HG03135 (cell line): ENCODE results near the gene BCAS3.

Source experiments
- ATAC-seq: cut with Tn5 transposase; IDR thresholded peaks from one replicate; pipeline ENCODE4 v1.9.1; 2021; ENCODE audit warnings: mild to moderate bottlenecking, moderate library complexity; ENCODE audit not compliant: unreplicated experiment

The BCAS3 gene

GRCh38 chr17:61211236-61211635 is 533.6 kb downstream of the BCAS3 start:
- no peak for ATAC-seq

GRCh38 chr17:61212655-61213054 is 535.0 kb downstream of the BCAS3 start:
- no peak for ATAC-seq

GRCh38 chr17:61214753-61215152 is 537.1 kb downstream of the BCAS3 start:
- no peak for ATAC-seq

DNA sequence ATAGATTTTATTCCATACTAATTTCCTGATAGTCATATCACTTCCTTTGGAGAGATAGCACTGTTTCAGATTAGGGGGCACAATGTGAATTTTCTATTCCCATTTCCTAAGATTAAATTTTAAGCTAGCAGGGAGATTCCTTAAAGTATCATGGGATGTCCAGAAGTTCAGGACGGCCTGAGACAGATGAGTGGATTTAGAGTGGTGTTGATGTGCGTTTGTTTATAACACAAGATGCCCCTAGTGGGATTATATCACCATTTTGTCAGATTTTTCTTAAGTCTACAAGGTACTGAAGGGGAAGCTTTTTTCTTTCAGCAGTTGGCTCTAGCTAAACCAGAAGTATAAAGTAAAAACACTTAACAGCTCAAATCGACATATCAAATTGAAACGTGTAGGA is 538.4 kb downstream of the BCAS3 start:
- no peak for ATAC-seq

GRCh38 chr17:61217878-61218437 is 540.3 kb downstream of the BCAS3 start:
- ATAC-seq: no peak

GRCh38 chr17:61218438-61218837 is 540.8 kb downstream of the BCAS3 start:
- no peak for ATAC-seq

DNA sequence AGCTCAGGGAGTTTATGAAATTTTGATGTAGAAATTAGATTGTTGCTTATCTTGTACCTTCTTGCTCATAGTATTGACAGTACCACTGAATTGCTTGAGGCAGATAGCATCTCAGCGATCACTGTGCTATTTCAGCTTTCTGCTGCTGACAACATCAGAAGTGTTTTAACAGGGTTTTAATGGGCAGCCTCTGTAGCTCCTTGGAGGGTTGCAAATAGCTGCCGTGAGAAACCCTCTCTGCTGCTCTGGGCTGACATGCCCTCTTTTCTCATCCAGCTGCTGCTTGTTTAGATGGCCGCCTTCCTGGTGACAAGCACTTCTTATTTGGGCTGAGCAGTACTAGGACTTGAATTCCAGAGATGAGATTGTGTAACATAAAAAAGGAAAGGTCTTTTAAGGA is 541.8 kb downstream of the BCAS3 start:
- no peak for ATAC-seq

GRCh38 chr17:61221181-61221580 is 543.5 kb downstream of the BCAS3 start:
- ATAC-seq: no peak

DNA sequence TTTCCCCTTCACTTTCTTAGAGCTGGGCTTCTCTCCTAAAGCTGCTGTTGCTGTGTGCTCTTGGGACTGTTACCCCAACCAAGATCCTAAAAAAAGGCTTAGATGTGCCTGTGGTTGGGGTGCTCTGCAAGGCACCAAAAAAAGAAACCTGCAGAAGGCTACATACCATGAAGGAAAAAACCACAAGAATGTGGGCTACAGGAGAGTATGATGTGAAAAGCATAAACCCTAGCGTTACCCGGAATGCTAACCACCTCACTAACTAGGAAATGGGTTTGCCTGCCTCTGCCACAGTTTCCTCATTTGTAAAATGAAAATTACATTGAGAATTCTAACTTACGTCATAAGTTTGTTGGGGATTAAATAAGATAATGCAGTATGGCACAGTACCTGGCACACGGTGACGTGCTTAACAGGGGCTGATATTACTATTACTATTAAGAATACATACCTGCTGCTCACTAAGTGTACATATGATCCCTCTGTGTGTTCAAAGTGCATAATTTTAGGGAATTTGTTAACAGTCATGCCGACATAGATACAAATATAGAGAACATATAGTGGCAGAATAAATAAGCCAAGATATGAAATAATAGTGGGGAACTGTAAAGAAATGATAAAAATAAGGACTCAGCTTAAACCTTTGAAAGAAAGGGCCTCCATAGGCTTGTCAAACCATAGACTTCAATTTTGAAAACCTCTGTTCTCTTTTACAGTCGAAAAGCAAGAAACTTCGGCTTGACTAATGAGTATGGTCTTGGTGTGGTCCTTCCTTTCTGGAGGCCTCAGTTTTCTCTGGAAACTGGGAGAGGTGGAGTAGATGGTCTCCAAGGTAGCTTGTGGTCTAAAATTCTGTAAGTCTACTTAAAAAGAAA is 544.2 kb downstream of the BCAS3 start:
- ATAC-seq: no peak

DNA sequence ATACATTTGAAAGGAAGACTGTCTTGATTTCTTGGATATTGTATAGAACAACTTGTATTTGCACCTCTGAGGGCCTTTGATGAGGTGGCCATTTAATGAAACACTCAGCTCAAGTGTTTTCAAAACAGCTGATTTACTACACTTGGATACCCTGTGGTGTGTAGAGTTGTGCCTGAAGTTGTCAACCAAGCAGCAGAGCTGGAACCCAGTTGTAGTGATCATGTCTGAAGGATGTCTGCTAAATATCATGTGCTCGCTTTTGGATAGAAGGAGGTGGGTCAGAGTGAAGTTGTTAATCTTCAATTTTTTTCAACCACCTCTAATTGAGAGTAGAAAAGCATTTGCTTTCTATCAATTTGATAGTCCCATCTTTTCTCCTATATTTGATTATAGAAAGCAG is 546.1 kb downstream of the BCAS3 start:
- no peak for ATAC-seq

- no peak for ATAC-seq
These were observed 547.7 kb downstream of the BCAS3 start for GRCh38 chr17:61225178-61225882.

DNA sequence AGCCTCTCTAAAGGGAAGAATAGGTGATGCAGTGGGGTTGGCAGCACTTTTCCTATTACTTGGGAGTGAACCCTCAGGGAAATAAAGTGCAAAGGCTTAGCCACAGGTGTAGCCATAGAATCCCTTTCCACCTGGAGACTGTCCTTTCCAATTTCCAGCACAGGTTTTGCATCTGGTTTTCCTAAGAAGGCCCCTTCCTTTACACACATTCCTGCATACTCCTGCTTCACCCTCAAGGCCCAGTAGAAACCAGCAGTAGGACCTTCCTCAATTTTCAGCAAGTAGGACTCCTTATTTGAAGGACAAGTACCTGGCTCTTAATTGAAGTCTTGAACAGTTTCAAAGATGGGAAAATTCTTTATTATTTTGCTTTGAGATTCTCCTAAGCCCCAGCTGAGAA is 550.2 kb downstream of the BCAS3 start:
- no peak for ATAC-seq

DNA sequence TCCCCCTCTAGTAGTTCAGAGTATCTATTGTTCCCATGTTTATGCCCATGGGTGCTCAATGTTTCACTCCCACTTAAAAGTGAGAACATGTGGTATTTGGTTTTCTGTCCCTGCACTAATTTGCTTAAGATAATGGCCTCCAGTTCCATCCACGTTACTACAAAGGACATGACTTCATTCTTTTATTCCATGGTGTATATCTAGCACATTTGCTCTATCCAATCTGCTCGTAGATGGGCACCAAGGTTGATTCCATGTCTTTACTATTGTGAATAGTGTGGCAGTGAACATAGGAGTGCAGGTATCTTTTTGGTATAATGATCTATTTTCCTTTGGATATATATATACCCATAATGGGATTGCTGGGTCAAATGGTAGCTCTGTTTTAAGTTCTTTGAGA is 552.8 kb downstream of the BCAS3 start:
- no peak for ATAC-seq

- no peak for ATAC-seq
These were observed 553.5 kb downstream of the BCAS3 start for GRCh38 chr17:61230972-61231820.

GRCh38 chr17:61232871-61233270 is 555.2 kb downstream of the BCAS3 start:
- no peak for ATAC-seq

GRCh38 chr17:61233991-61234750 is 556.5 kb downstream of the BCAS3 start:
- no peak for ATAC-seq

DNA sequence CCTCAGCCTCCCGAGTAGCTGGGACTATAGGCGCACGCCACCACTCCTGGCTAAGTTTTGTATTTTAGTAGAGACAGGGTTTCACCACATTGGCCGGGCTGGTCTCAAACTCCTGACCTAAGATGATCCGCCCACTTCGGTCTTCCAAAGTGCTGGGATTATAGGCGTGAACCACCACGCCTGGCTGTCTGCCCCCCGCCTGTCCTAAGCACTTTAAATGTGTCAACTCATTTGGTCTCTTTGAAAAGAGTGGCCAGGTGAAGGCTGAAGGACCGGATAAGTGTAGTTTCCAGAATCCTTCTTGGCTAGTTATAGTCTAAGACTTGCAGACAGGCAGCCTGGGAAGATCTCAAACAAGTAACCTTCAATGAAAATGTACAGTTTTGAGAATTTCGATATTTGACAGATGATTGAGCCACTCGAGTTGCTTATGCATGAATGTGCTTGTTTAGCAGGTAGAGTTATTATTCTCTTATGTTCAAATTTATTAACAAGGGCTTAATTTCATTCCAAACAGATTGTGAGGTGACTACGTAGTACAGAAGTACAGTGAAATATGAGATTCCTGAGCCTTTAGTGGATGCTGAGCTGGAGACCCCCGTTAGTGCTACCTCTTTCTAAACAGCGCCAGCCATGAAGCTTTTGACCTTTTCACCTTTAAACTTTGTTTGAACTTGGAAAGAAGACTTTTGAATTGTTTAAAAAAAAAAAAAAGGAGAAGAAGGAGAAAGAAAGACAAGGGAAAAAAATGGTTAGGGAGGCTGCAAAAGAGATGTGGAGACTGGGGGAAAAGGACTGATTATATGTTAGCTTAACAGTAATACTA is 557.6 kb downstream of the BCAS3 start:
- ATAC-seq: no peak

DNA sequence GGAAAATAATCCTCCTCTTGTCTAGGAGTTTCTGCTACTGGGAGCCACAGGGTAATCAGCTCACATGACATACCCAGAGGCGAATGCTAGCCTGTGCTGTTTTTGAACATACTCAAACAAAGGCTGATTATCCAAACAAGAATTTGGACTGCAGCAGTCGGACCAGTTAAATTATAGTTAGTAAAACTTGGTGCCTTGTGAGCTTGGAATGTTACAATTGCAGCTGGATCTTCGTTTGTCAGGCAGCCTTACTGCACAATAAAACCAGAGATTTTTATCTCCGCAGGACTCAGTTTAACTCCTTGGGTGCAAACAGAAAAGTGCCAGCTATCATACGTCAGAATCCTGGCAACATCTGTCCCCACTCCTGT is 558.2 kb downstream of the BCAS3 start:
- ATAC-seq: no peak

DNA sequence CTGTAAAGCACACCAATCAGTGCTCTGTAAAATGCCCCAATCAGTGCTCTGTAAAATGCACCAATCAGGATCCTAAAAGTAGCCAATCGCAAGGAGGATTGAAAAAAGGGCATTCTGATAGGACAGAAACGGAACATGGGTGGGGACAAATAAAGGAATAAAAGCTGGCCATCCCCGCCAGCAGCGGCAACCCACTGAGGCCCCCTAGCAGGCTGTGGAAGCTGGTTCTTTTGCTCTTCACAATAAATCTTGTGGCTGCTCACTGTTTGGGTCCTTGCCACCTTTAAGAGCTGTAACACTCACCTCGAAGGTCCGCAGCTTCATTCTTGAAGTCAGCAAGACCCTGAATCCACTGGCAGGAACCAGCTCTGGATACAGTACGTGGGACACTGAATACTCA is 559.6 kb downstream of the BCAS3 start:
- no peak for ATAC-seq
